Effector memory CD4-positive, alpha-beta T cell (primary cell): ENCODE measurements around the gene DNAJB12.

Experiments
- DNase-seq, 3 donors: peaks; one replicate each; pipeline ENCODE4 v3.0.0-alpha.2; 2020
- H3K27ac ChIP-seq: 2 replicates; pipeline ENCODE4 v1.7.0; 2013; ENCODE audit warnings: mild to moderate bottlenecking, low read length, moderate library complexity; ENCODE audit not compliant: insufficient read depth, poor library complexity, severe bottlenecking
- H3K27me3 ChIP-seq: replicated peaks from 2 replicates; pipeline ENCODE4 v1.7.0; 2013; ENCODE audit warnings: mild to moderate bottlenecking, low read length; ENCODE audit not compliant: insufficient read depth, control insufficient read depth, poor library complexity, severe bottlenecking
- H3K36me3 ChIP-seq: 2 replicates; pipeline ENCODE4 v1.7.0; 2013; ENCODE audit warnings: mild to moderate bottlenecking, low read length, moderate library complexity; ENCODE audit not compliant: control insufficient read depth, insufficient read depth
- H3K4me1 ChIP-seq: 2 replicates; pipeline ENCODE4 v1.7.0; 2013; ENCODE audit warnings: low read length, mild to moderate bottlenecking; ENCODE audit not compliant: control insufficient read depth, insufficient read depth, poor library complexity, severe bottlenecking
- H3K4me3 ChIP-seq: 2 replicates; pipeline ENCODE4 v1.7.0; 2013; ENCODE audit warnings: low read length, low read depth, mild to moderate bottlenecking; ENCODE audit not compliant: insufficient read depth, poor library complexity, severe bottlenecking
- H3K9me3 ChIP-seq: 2 replicates; pipeline ENCODE4 v1.7.0; 2013; ENCODE audit warnings: mild to moderate bottlenecking, low read length, moderate library complexity; ENCODE audit not compliant: control insufficient read depth

DNAJB12 gene

GRCh38 chr10:72323771-72324191 is 30.9 kb downstream of the DNAJB12 start:
- H3K4me1 ChIP-seq: peaks cover 67% of the 10 kb centered on the region
- no peaks in the 10 kb centered on the region for H3K36me3 ChIP-seq
- H3K27ac ChIP-seq: no peak overlapping the region
- no peak for DNase-seq
- H3K9me3 ChIP-seq: no peaks in the 10 kb centered on the region
- no peak overlapping the region for H3K4me3 ChIP-seq
- H3K27me3 ChIP-seq: no peaks in the 10 kb centered on the region

- Histone ChIP-seq H3K9me3 (no peaks in the 10 kb centered on the region), H3K27ac (peak overlapping the region; percentile 88), H3K36me3 (no peaks in the 10 kb centered on the region), H3K4me1 (peaks cover 67% of the 10 kb centered on the region), H3K27me3 (no peaks in the 10 kb centered on the region), H3K4me3 (no peak overlapping the region)
- DNase-seq: no peak
Measured at GRCh38 chr10:72323108-72323749, 31.5 kb downstream of the DNAJB12 start.

- Histone ChIP-seq H3K9me3 (no peaks in the 10 kb centered on the region), H3K4me3 (no peak overlapping the region), H3K4me1 (peaks cover 61% of the 10 kb centered on the region), H3K36me3 (no peaks in the 10 kb centered on the region), H3K27me3 (no peaks in the 10 kb centered on the region), H3K27ac (peak overlapping the region; percentile 88)
- DNase-seq: peak; percentile 48 to 62 (median 50)
Measured at GRCh38 chr10:72322280-72323058, 32.2 kb downstream of the DNAJB12 start.

- H3K27me3 ChIP-seq: no peaks in the 10 kb centered on the region
- H3K4me1 ChIP-seq: peaks cover 64% of the 10 kb centered on the region
- DNase-seq: no peak
- H3K36me3 ChIP-seq: no peaks in the 10 kb centered on the region
- H3K4me3 ChIP-seq: no peak overlapping the region
- H3K9me3 ChIP-seq: no peaks in the 10 kb centered on the region
- peak overlapping the region; percentile 88 for H3K27ac ChIP-seq
Measured at GRCh38 chr10:72322030-72322279, 32.8 kb downstream of the DNAJB12 start.

GRCh38 chr10:72321248-72322029 is 33.3 kb downstream of the DNAJB12 start:
- Histone ChIP-seq H3K36me3 (no peaks in the 10 kb centered on the region), H3K4me3 (no peak overlapping the region), H3K4me1 (peaks cover 69% of the 10 kb centered on the region), H3K27me3 (no peaks in the 10 kb centered on the region), H3K27ac (peak overlapping the region; percentile 88), H3K9me3 (no peaks in the 10 kb centered on the region)
- no peak for DNase-seq

- Histone ChIP-seq H3K4me1 (peaks cover 76% of the 10 kb centered on the region), H3K36me3 (no peaks in the 10 kb centered on the region), H3K4me3 (no peak overlapping the region), H3K27ac (peak overlapping the region; percentile 88), H3K9me3 (no peaks in the 10 kb centered on the region), H3K27me3 (no peaks in the 10 kb centered on the region)
- peak; percentile 40 to 67 (median 65) for DNase-seq
Measured at GRCh38 chr10:72320676-72321247, 34.0 kb downstream of the DNAJB12 start.

- Histone ChIP-seq H3K4me1 (peaks cover 85% of the 10 kb centered on the region), H3K9me3 (no peaks in the 10 kb centered on the region), H3K27me3 (no peaks in the 10 kb centered on the region), H3K27ac (peak overlapping the region; percentile 88), H3K36me3 (no peaks in the 10 kb centered on the region), H3K4me3 (peak overlapping the region; percentile 37)
- peak; percentile 75 to 76 (median 75) for DNase-seq
Measured at GRCh38 chr10:72319416-72320254, 35.1 kb downstream of the DNAJB12 start.

GRCh38 chr10:72318418-72319262 is 36.1 kb downstream of the DNAJB12 start:
- Histone ChIP-seq H3K36me3 (no peaks in the 10 kb centered on the region), H3K9me3 (no peaks in the 10 kb centered on the region), H3K27ac (peak overlapping the region; percentile 88), H3K27me3 (no peaks in the 10 kb centered on the region), H3K4me3 (peak overlapping the region; percentile 37), H3K4me1 (peaks cover 80% of the 10 kb centered on the region)
- no peak for DNase-seq
